Measurements from ENCODE around the gene NRXN3. TPM values are rescaled to one million over a fixed set of nuclear protein-coding genes. Genes with fewer than 3 reads are reported as not detected.
A peak's percentile ranks its signal among the peaks of the same experiment; 100 is the strongest.

NRXN3 gene
- polyA plus RNA-seq, 1 of the 3 experiments (the other 2 are of a cell fraction) = 1.6 TPM

DNA sequence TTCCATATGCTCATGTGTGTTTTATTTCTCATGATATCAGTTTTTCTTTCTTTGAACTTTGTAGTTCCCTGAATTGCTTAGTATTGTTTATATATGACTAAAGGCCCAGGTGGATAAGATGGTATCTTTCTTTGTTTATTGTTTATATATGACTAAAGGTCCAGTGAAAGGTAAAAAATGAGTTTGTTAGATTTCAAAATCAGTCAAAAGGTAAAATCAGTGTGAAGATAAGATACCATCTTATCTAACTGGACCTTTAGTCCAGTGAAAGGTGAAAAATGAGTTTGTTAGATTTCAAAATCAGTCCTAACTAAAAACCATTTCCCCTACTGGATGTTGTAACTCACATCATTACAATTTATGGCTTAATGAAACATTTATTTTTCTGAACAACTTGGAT is 1150.9 kb downstream of the NRXN3 start (continued):
- TF ChIP-seq, protein P1, sequence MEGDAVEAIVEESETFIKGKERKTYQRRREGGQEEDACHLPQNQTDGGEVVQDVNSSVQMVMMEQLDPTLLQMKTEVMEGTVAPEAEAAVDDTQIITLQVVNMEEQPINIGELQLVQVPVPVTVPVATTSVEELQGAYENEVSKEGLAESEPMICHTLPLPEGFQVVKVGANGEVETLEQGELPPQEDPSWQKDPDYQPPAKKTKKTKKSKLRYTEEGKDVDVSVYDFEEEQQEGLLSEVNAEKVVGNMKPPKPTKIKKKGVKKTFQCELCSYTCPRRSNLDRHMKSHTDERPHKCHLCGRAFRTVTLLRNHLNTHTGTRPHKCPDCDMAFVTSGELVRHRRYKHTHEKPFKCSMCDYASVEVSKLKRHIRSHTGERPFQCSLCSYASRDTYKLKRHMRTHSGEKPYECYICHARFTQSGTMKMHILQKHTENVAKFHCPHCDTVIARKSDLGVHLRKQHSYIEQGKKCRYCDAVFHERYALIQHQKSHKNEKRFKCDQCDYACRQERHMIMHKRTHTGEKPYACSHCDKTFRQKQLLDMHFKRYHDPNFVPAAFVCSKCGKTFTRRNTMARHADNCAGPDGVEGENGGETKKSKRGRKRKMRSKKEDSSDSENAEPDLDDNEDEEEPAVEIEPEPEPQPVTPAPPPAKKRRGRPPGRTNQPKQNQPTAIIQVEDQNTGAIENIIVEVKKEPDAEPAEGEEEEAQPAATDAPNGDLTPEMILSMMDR (IDR thresholded peaks at IDR 0.05) = no peak

DNA sequence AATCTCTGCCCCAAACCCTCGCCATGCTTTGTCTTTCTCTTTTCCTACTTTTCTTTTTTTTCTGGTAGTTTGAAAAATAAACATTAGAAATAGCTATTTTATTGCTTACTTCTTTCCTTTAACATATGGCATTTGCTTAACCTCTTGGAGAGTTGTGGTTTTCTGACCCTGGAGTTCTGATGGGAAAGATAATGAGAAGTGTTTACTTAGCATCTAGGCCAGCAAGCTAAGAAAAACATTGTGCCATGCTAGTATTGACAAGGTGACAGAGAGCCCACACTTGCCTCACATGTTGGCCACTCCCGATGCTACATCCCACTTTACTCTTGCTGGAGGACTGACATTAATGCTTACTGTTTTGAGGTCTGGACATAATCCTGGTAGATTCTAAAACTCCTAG is 1154.9 kb downstream of the NRXN3 start:
- 54% methylated on average over 2 of the region's 2 CpGs for WGBS (ENCODE audit: low lambda C conversion rate)
- H3K9ac ChIP-seq = no peak overlapping the region
- no peaks in the 10 kb centered on the region for H3K27me3 ChIP-seq (ENCODE audit: insufficient read depth)
- H3K9me2 ChIP-seq = no peaks in the 10 kb centered on the region
- no peak overlapping the region for H3K27ac ChIP-seq (ENCODE audit: low read depth in 2 of 2, low read length in 1 of 2)
- TF ChIP-seq, protein P2, sequence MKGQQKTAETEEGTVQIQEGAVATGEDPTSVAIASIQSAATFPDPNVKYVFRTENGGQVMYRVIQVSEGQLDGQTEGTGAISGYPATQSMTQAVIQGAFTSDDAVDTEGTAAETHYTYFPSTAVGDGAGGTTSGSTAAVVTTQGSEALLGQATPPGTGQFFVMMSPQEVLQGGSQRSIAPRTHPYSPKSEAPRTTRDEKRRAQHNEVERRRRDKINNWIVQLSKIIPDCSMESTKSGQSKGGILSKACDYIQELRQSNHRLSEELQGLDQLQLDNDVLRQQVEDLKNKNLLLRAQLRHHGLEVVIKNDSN (IDR thresholded peaks at IDR 0.05; ENCODE audit: borderline replicate concordance, low read depth) = no peak
- TF ChIP-seq, protein P3, sequence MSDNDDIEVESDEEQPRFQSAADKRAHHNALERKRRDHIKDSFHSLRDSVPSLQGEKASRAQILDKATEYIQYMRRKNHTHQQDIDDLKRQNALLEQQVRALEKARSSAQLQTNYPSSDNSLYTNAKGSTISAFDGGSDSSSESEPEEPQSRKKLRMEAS (IDR thresholded peaks at IDR 0.05; ENCODE audit: low read depth) = no peak
- TF ChIP-seq TCF12 (IDR thresholded peaks at IDR 0.05) = peak; percentile 32
- TF ChIP-seq FOXJ3 (CRISPR knock-in tag; IDR thresholded peaks at IDR 0.05) = no peak
- TF ChIP-seq, protein P4, sequence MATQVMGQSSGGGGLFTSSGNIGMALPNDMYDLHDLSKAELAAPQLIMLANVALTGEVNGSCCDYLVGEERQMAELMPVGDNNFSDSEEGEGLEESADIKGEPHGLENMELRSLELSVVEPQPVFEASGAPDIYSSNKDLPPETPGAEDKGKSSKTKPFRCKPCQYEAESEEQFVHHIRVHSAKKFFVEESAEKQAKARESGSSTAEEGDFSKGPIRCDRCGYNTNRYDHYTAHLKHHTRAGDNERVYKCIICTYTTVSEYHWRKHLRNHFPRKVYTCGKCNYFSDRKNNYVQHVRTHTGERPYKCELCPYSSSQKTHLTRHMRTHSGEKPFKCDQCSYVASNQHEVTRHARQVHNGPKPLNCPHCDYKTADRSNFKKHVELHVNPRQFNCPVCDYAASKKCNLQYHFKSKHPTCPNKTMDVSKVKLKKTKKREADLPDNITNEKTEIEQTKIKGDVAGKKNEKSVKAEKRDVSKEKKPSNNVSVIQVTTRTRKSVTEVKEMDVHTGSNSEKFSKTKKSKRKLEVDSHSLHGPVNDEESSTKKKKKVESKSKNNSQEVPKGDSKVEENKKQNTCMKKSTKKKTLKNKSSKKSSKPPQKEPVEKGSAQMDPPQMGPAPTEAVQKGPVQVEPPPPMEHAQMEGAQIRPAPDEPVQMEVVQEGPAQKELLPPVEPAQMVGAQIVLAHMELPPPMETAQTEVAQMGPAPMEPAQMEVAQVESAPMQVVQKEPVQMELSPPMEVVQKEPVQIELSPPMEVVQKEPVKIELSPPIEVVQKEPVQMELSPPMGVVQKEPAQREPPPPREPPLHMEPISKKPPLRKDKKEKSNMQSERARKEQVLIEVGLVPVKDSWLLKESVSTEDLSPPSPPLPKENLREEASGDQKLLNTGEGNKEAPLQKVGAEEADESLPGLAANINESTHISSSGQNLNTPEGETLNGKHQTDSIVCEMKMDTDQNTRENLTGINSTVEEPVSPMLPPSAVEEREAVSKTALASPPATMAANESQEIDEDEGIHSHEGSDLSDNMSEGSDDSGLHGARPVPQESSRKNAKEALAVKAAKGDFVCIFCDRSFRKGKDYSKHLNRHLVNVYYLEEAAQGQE (IDR thresholded peaks at IDR 0.05; ENCODE audit: low read depth, low read length) = no peak
- TF ChIP-seq EP300 (IDR thresholded peaks at IDR 0.05; ENCODE audit: borderline replicate concordance in 1 of 2, low read depth in 1 of 2, low read length in 1 of 2) = no peak
- no peak for TF ChIP-seq MXI1 (IDR thresholded peaks at IDR 0.05; ENCODE audit: low read depth, low read length)
- no peak for TF ChIP-seq NRF1 (IDR thresholded peaks at IDR 0.05; ENCODE audit: low read depth, low read length)
- TF ChIP-seq, protein P5, sequence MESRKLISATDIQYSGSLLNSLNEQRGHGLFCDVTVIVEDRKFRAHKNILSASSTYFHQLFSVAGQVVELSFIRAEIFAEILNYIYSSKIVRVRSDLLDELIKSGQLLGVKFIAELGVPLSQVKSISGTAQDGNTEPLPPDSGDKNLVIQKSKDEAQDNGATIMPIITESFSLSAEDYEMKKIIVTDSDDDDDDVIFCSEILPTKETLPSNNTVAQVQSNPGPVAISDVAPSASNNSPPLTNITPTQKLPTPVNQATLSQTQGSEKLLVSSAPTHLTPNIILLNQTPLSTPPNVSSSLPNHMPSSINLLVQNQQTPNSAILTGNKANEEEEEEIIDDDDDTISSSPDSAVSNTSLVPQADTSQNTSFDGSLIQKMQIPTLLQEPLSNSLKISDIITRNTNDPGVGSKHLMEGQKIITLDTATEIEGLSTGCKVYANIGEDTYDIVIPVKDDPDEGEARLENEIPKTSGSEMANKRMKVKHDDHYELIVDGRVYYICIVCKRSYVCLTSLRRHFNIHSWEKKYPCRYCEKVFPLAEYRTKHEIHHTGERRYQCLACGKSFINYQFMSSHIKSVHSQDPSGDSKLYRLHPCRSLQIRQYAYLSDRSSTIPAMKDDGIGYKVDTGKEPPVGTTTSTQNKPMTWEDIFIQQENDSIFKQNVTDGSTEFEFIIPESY (IDR thresholded peaks at IDR 0.05; ENCODE audit: borderline replicate concordance, low read depth) = no peak
- DNase-seq = no peak
- H3F3A ChIP-seq (replicated peaks; ENCODE audit: insufficient read depth) = peaks cover 11% of the 10 kb centered on the region
- peaks cover 0 to 5% of the 10 kb centered on the region in 2 experiments; a peak in 1 of 4 replicates for H3K4me1 ChIP-seq (ENCODE audit: control insufficient read depth in 1 of 2, insufficient read depth in 2 of 2, low read depth in 1 of 2, low read length in 1 of 2)
- no peaks in the 10 kb centered on the region for H3K79me2 ChIP-seq (ENCODE audit: insufficient read depth)
- no peak overlapping the region for H3K4me2 ChIP-seq
- no peak overlapping the region for H2AFZ ChIP-seq (ENCODE audit: low read depth)
- no peak overlapping the region for H3K4me3 ChIP-seq (ENCODE audit: low read depth in 2 of 2, low read length in 1 of 2)
- no peaks in the 10 kb centered on the region for H3K36me3 ChIP-seq (replicated peaks in 1 of 2; ENCODE audit: control insufficient read depth in 1 of 2, insufficient read depth in 2 of 2, low read length in 1 of 2)
- ChIA-PET POLR2A (no interaction called here), CTCF (no interaction called here)
- no peaks in the 10 kb centered on the region for H3K9me3 ChIP-seq
- H4K20me1 ChIP-seq (ENCODE audit: insufficient read depth) = no peaks in the 10 kb centered on the region

Measured in SK-N-SH (cell line).